ENCODE data around the gene MNAT1.

Gene MNAT1

GRCh38 chr14:60893911-60894310, 159.3 kb downstream of the MNAT1 start:
- DNase-seq, result no peak

DNA sequence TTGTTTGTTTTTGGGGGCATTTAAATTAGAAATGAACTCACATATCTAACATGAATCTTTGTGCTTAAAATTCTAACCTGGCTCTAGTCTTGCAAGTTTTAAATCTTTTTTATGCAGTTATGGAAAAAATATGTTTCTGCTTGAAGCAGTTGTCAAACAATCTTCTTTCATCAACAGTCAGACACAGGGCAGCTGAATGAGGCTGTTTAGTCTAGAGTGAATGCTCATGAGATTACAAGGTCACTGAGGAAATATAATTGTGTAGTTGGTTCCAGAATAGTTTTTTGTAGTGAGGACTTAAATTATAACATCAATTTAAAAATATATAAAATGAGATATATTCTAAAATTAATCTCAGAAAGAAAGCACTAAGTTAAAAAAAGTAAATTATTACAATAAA, 169.8 kb downstream of the MNAT1 start:
- DNase-seq, result no peak

DNA sequence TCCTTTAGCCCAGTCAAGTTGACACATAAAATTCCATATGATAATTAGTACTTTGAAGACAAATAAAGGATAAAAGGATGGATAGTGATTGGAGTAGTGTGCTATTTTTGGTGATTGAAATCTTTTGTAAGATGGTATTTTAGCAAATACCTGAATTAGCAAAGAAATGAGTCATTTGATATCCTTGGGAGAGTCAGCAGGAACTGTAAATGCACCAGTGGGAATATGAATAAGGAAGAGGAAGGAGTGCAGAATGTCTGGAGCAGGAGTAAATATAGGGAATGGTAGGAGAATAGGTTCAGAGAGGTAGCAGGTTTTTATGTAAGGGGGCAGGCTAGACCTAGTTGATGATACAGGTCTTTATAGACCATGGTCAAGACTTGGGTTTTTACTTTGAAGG, 171.4 kb downstream of the MNAT1 start:
- no peak for DNase-seq

DNA sequence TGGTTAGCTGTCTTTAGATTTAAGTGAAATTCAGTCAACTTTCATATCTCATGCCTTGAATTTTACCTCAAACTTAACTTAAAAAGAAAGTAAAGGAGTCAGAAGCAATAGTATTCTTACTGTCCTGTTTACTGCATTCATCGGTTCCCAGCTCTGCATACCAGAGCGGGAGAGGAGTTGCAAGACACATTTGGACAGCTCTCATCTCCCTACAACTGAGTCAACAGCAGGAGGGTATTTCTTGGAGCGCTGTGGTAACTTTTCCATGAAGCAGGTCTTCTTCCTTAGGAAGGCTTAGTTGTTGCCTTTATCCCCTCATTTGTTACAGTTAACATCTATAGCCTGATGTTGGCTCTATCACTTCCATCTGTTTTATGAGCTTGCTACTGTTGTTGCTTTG, 181.2 kb downstream of the MNAT1 start:
- DNase-seq, result no peak

- no peak for DNase-seq
Observed at GRCh38 chr14:60922050-60922449, 187.5 kb downstream of the MNAT1 start.

DNA sequence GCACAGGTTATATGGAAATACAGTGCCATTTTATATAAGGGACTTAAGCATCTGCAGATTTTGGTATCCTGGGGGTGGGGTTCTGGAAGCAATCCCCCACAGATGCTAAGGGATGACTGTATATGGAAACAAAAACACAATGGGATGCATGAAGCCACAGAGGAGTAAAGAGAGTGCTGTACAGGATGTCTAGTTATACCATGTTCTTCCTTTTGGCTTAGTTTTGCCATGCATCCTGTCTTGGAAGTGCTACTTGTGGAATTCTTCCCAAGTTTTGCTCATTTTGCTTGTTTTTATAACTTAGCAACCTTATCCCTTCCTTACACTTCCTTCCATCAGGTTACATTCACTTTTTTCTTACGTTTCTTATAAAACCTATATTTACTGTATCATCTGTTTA, 190.7 kb downstream of the MNAT1 start:
- DNase-seq, result no peak

- no peak for DNase-seq
Observed at GRCh38 chr14:60926002-60926401, 191.4 kb downstream of the MNAT1 start.

DNA sequence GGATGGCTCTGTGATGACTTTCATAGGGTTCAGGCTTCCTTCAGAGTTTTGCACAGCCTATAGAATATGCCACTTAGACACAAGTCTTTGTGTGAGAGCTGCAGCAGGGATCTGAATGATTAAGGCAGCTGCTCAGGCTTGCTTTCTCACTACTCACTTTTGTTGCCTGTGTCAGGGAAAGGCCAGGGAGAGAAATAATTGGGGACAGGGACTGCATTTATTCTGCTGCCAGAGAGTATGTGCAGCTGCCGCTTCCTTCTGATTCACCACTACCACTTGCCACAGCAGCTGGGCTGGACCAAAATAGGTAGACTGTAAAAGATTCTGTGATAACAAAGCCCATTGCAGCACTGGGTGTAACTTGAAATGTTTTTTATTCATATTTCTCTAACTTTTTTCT, 196.7 kb downstream of the MNAT1 start:
- DNase-seq, result no peak

- no peak for DNase-seq
Observed at GRCh38 chr14:60933920-60934655, 199.5 kb downstream of the MNAT1 start.

DNA sequence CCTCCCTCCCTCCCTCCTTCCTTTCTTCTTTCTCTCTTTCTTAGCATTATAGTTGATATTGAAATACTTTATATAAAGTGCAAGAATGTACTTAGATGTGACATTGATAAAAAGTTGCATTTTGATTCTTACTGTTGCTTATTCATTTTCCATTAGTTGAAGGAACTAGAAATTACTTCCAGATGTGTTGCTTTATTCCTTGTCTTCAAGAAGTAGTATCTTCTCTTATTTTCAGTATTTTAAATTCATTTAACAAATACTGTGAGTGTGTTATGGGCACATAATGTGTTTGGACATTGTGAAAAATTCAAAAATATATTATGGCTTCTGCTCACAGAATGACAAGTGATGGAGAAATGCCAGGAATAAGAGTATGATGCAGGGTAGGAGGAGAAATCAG, 200.8 kb downstream of the MNAT1 start:
- DNase-seq, result no peak

DNA sequence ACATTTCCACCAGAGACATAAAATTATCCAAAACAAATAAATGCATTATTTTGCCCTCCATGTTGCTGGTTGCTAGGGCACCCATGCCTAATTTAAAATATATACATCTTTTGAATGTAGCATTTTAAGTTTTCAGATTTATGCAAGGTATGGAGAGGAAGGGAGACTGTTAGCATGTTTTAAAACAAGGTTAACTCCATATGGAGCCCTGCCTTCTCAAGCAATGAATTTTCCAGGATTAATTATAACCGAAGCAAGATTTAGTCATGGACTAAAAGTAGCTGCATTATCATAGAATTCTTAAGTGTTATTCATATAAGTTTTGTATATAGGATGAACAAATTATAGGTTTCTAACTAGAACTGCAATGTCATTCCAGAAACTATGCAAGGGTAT, 209.1 kb downstream of the MNAT1 start:
- DNase-seq, result no peak

DNA sequence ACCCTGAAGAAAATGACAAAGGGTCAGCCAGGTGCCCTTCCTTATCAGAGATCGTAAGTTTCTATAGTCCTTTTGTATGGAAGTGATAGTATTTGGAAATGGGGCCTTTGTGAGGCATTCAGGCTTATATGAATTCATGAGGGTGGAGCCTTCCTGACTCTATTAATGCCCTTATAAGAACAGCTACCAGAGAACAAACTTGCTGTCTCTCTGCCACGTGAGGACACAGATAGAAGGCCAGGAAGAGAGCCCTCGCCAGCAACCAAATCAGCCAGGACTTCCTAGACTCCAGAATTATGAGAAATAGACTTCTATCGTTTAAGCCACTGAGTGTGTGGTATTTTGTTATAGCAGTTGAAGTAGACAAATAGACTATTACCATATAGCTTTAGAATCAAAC, 209.6 kb downstream of the MNAT1 start:
- DNase-seq, result no peak

- no peak for DNase-seq
Observed at GRCh38 chr14:60945984-60946383, 211.4 kb downstream of the MNAT1 start.

GRCh38 chr14:60946773-60947172, 212.2 kb downstream of the MNAT1 start:
- DNase-seq, result no peak

DNA sequence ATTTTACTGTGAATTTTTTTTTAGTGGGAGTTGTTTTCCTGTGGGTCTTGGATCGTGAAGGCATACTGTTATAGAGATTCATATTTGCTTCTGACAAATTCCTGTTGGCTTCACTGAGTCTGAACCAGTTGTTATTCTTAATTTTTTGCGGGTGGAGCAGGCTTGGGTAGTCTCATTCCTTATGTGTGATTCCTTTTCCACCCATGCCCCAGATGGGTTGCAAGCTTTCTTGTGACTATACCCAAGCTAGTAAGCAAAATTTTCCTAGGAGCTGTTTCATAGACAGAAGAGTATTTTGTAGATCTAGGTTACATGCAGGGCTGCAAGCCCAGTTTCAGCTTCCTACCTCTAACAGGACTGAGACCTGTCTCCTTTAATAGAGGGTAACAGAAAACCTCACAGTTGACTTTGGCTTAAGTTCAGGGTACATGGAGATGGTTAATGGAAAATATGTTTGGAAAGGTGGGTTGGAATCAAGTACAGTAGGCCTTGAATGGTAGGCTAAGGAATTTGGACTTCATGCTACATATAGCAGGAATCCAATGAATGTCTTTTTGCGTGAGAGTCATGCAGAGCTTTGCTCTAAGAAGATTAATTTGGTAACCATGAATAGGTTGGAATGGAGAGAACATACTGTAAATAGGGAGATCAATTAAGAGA, 217.3 kb downstream of the MNAT1 start:
- DNase-seq, result no peak

GRCh38 chr14:60956202-60956601, 221.6 kb downstream of the MNAT1 start:
- DNase-seq, result no peak

DNA sequence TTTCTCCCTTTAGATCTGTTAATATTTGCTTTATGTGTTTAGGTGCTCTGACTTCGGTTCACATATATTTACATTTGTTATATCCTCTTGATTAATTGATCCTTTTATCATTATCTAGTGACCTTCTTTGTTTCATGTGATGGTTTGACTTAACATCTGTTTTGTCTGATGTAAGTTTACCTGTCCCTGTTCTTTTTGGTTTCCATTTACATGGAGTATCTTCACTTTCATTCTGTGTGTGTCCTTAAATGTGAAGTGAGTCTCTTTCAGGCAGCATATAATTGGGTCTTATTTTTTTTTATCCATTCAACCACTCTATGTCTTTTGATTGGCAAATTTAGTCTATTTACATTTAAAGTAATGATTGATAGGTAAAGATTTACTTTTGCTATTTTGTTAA, 222.1 kb downstream of the MNAT1 start:
- DNase-seq, result no peak

DNA sequence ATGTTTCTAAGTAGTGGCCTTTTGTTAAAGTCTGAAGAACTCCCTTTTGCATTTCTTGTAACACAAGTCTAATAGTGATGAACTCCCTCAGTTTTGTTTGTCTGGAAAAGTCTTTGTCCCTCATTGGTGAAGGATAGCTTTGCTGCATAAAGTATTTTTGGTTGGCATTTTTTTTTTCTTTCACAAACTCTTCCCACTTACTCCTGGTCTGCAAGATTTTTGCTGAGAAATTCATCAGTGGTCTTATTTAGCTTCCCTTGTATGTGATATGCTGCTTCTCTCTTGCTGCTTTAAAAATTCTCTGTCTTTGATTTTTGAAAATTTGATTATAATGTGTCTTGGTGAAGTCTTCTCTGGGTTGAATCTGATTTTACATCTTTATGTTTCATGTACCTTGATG, 223.6 kb downstream of the MNAT1 start:
- DNase-seq, result no peak

DNA sequence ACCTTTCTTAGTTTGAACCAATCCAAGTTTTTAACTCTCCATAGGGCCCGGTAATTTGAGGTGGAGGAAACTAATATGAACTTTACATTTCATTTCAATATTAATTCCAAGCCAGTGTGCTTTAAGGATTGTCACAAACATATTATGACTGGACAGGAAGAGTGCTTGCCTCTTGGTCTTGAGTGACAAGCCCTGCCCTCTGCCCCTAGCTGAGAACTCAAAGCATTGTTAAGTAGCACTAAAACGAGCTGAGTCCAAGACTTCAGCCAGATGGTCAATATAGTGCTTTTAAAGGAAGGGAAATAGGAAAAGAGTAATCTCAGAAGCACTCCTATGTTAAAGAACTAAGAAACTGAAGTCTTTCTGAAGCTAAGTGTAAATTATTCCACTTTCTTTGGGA, 229.2 kb downstream of the MNAT1 start:
- DNase-seq, result no peak

- no peak for DNase-seq
Observed at GRCh38 chr14:60964904-60965303, 230.3 kb downstream of the MNAT1 start.

DNA sequence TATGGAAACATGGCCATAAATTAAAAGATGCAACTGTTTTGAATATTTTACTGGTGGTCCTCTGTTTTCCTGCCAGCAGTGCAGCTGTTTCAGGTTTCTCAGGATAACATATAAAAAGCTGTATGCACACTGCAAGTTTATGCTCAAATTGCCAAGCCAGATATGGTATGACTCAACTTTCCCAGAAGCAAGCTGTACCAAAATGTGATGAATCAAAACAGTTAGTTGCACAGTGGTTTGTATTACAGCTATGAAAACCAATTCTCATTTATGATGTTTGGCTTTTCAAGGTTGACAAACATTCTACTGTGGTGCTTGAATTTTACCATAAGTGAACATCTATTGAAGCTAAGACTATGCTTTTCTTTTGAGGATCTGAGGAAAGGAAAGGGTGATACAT, 230.8 kb downstream of the MNAT1 start:
- no peak for DNase-seq

DNA sequence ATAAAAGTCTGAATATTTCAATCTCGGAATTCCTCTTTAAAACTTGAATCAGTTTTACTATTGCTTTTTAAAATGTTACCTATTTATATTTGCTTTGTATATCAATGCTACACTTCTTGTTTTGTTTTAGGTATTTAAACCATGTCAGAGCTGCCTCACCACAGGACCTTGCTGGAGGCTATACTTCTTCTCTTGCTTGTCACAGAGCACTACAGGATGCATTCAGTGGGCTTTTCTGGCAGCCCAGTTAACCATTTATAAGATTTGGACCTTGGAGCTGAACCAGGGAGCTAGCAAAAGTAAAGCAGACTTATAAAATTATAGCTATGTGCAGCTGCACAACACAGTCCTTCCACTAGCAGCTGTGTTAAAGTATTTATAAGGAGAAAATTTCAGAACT, 233.5 kb downstream of the MNAT1 start:
- DNase-seq, result no peak

DNA sequence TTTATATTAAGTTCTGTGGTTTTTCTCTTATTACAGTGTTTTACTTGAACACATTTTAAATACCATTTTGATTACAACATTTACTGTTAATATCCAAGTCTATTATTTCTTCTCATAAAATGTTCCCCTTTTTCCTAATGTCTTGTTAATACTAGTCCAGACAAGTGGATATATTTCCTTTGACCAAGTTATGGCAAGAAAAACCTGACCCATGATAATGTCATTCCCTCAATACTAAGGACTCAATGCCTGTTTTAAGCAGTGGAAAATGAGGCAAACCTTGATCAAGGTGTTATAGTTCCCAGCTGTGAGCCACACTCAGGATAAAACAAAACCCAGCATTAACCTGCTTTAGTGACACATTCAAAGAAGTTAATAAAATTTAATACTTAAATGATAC, 234.1 kb downstream of the MNAT1 start:
- no peak for DNase-seq

GRCh38 chr14:60970146-60970545, 235.6 kb downstream of the MNAT1 start:
- no peak for DNase-seq

- DNase-seq, result no peak
Observed at GRCh38 chr14:60971271-60971670, 236.7 kb downstream of the MNAT1 start.

Measured in activated CD4-positive, alpha-beta T cell treated with anti-CD3 and anti-CD28 coated beads, Interleukin-2, amount 50 U/mL, for 1 hour (primary cell).